Astrocyte of the cerebellum (primary cell): ENCODE measurements around the gene TBC1D23.
A peak's percentile ranks its signal among the peaks of the same experiment; 100 is the strongest.
"Not testable (repeated sequence)": the region's sequence is repeated elsewhere in the genome, so short reads cannot be mapped to it uniquely, and the experiment has no call there.

Experiments
- DNase-seq: peaks from one replicate; pipeline ENCODE4 v3.0.0-alpha.2; 2011; ENCODE audit warnings: low read depth
- H3K4me3 ChIP-seq: 2 replicates; pipeline ENCODE4 v1.5.1; 2011; ENCODE audit warnings: mild to moderate bottlenecking, low read depth, low read length, moderate library complexity
- CTCF ChIP-seq: IDR thresholded peaks from 2 replicates; pipeline ENCODE4 v1.5.1; 2012; ENCODE audit warnings: low read length, low read depth, moderate library complexity, mild to moderate bottlenecking; ENCODE audit errors: missing control alignments
- in situ Hi-C: cut with HindIII; loops from 2 replicates; pipeline ENCODE4 v1.10.0; 2017; ENCODE audit warnings: low sequenced_read_pairs

Gene TBC1D23

GRCh38 chr3:100335434-100335833 lies 74.6 kb downstream of the TBC1D23 start:
- TF ChIP-seq CTCF = no peak
- H3K4me3 ChIP-seq = peak overlapping the region; percentile 49
- no peak for DNase-seq
- in situ Hi-C loops = no loop called here

- in situ Hi-C loops, H3K4me3 ChIP-seq, DNase-seq: not testable (repeated sequence)
Measured at GRCh38 chr3:100336229-100336628, 75.4 kb downstream of the TBC1D23 start.

DNA sequence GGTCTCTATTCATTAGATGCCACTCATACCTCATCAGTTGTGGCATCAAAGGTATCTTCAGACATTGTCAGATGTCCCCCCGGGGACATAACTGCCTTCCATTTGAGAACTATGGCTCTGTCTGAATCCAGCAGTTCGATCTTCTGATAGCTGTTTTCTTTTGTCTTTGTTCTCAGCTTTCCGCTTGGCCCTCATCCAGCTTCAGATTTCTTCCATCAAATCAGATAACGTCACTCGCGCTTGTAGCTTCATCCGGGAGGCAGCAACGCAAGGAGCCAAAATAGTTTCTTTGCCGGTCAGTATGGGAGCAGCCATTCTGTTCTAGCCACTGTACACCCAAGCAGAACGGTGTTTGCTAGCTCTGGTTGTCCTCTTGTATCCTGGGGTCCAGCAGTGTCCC lies 78.1 kb downstream of the TBC1D23 start:
- no peak for DNase-seq
- H3K4me3 ChIP-seq = no peak overlapping the region
- no peak for TF ChIP-seq CTCF
- in situ Hi-C loops = no loop called here

- DNase-seq = no peak
- TF ChIP-seq CTCF = no peak
- in situ Hi-C loops = no loop called here
- no peak overlapping the region for H3K4me3 ChIP-seq
Measured at GRCh38 chr3:100339786-100340185, 79.0 kb downstream of the TBC1D23 start.

DNA sequence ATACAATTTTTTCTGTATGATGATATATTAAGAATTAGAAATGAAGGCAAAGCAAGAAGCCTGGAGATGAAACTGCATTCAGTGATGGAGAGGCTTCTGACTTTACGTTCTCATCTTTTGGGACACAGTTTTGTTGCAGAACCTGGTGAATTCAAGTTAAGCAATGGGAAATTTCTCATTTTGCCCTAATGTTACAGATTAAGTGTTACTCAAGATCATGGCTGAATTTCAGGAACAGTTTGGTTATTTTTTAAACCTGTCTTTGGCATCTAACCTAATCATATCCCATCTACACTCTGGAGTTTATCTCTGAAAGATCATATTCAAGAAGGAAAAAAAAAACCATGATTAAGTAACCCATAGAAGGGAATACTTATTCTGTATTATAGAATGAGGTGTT lies 79.7 kb downstream of the TBC1D23 start:
- no peak overlapping the region for H3K4me3 ChIP-seq
- TF ChIP-seq CTCF = no peak
- DNase-seq = no peak
- in situ Hi-C loops = no loop called here

- no peak overlapping the region for H3K4me3 ChIP-seq
- no peak for TF ChIP-seq CTCF
- in situ Hi-C loops = no loop called here
- no peak for DNase-seq
Measured at GRCh38 chr3:100348727-100349126, 87.9 kb downstream of the TBC1D23 start.

DNA sequence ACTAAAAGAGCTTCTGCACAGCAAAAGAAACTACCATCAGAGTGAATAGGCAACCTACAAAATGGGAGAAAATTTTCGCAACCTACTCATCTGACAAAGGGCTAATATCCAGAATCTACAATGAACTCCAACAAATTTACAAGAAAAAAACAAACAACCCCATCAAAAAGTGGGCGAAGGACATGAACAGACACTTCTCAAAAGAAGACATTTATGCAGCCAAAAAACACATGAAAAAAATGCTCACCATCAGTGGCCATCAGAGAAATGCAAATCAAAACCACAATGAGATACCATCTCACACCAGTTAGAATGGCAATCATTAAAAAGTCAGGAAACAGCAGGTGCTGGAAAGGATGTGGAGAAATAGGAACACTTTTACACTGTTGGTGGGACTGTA lies 91.0 kb downstream of the TBC1D23 start:
- H3K4me3 ChIP-seq, DNase-seq, in situ Hi-C loops: not testable (repeated sequence)
